Measurements from ENCODE around the gene NR2F1-AS1.

The NR2F1-AS1 gene

DNA sequence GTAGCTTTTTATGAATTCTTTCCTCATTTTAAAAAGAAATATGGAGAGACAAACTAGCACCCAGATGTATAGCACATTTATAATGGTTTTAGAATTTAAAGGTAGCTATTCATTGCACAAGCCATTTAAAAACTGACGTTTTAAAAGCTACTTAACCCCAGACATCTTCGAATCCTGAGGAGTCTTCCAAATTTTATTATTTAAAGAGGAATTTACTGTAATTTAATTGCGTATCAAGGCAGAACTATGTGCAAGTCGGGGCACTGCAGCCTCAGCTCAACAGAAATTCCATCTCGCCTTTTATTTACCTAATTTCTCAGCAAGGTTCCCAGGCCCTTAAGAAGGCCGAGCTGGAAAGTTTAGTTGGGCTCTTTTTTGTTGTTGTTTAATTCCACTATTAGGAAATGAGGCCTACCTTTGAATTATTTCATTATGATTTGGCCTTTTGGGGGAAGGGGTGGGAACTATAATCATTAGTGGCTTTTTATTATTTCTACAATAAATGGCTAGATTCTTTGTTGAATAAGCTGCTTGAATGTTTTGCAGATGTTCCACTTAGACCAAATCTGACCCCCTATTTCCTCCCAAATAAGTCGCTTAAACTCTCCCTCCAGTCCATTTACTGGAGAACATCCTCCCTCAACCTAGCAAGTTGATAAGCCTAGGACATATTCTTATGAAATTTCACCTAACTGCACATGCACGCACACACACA, 22.2 kb upstream of the NR2F1-AS1 start:
- no peak for DNase-seq (ENCODE audit: low read depth in 2 of 2)

DNA sequence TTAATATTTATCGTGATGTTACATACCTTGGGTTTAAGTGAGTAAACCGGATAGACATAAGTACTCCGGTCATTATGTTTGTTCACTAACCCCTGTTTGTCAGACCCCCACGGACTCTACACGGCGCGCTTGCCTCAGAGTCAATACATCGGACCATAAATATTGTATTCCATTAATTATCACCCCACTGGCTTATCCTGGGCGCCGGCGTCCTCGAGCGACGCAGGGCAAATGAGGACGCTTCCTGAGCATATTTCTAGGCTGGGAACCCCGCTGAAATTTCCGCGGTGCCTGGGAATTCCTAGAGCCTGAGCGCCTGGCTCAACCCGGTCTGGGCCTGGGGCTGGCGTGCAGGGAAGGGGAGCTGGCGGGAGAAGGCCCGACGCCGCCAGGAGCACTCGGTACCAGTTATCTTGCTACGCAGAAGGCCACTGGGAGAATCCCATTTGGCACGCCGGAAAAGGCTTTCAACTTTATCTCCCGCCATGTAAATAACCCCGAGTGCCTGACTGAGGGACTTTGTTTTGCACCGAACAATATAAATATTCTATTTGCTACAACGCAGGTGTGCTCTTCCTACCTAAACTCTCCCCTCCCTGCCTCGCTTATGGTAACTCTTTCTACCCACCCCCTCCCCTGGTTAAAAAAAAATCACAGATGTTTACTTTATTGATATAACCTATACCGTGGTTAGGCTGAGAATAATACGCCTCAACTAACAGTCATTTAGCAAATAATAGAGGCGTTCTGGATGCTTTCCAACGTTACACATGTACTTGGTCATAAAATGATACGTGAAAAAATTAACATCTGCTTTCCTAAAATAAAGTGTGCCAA, 21.4 kb upstream of the NR2F1-AS1 start:
- DNase-seq (ENCODE audit: low read depth in 2 of 2): no peak

- no peak for DNase-seq (ENCODE audit: low read depth in 2 of 2)
Observed at GRCh38 chr5:93601802-93602155, 20.8 kb upstream of the NR2F1-AS1 start.

DNA sequence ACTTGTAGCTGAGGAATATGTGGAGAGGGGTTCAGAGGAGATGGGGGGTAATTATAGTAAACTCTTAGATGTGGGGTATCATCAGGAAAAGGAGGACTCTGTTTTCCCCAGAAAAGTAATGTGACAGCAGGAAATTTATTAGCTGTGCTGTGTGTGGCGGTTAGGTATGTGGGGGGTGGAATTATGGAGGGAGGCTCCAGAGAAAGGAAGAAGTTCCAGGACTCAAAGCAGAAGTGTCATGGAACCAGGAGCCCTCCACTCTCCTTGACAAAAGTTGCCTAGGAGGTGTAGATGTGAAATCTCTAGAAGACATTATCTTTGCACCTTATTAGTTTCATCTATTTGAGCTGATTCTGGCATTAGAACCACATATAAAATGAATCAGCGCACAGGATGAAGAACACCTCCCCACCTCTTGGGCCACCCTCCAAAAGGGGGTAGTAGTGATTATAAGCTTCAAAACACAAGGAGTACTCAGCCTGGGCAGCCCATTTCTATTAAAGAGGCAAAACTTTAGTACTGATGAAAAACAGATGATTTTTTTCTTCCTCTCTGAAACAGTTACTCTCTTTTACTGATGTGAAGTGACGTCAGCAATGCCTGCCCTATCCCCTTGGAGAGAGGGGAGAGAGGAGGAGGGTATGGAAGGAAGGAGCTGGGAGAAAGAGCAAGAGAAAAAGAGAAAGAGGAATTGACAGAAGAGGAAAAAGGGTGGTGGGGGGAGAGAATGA, 20.2 kb upstream of the NR2F1-AS1 start:
- DNase-seq (ENCODE audit: low read depth in 2 of 2): no peak

- no peak for DNase-seq (ENCODE audit: low read depth in 2 of 2)
Observed at GRCh38 chr5:93600409-93601070, 19.5 kb upstream of the NR2F1-AS1 start.

GRCh38 chr5:93599399-93600120, 18.5 kb upstream of the NR2F1-AS1 start:
- no peak for DNase-seq (ENCODE audit: low read depth in 2 of 2)

DNA sequence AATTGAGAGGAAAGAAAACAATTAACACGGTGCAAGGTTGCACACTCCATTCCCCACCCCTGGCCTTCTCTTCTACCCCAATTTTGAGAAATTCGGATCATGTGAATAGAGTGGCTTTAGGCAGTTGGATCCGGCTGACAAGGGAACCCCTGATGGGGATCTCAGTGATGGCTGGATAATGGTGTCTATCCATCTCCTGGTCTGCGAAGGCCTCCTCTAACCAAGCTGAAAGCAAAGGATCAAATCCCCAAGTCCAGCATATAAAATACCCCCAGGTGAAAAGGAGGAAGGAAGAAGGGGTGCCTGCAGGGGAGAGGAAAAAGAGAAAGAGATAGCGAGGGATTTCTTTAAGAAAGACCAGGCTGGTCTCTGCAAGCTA, 18.0 kb upstream of the NR2F1-AS1 start:
- no peak for DNase-seq (ENCODE audit: low read depth in 2 of 2)

DNA sequence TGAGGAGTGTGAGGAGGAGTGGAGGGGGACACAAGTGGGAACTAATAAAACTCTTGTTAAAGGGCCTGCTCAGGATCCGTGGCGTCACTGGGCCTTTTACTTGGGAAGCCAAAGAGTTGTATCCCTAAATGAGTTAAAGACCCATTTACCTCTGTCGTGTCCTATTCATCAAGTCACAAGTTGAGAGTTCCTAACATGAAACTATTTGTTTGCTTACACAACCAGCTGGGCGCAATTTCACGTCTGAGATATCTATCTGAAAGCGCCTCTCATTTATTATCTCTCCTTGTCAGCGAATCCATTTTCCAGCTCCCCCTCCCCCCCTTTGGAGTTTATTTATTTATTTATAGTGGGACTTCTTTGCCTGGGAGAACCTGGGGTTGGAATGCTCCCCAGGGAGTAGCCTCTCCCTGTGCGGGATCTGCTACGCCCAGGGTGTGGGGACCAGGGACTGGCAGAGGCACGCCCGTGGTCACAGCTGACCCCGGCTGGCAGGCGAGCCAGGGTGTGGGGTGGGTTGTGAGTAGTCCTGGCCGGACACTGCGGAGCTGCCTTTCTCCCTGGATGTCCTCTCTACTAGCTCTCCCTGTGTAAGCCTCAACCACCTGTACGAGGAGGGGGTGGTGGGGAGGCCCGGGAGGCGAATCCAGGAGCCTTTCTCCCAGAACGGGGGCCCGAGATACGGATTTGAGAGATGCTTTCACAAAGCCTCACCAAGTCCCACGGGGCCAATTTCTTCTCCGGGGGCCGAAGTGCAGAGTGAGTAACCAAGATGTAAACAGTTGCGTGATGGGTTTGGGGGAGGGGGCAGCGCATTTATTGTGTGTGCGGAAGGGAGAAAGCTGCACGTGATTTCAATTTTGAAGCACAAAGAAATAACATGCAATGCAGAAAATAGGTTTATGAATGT, 17.3 kb upstream of the NR2F1-AS1 start:
- DNase-seq (ENCODE audit: low read depth in 2 of 2): no peak

GRCh38 chr5:93596676-93597490, 15.9 kb upstream of the NR2F1-AS1 start:
- DNase-seq (ENCODE audit: low read depth in 2 of 2): no peak

DNA sequence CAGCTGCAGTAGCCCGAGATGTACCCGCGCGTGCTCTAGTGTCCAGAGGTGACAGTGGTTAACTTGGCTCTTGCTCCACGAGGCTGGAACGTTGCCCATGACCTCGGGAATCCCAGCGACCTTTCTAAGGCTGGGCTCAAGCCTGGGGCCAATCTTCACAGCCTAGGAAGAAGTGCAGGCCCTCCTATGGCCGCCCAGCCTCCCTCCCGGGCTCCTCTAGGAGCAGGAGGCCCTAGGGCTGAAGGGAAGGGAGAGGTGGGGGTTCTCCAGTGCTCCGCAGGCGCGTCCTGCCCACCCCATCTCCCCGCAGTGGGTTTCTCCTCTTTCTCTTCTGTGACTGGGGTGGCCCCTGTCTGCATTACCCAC, 15.3 kb upstream of the NR2F1-AS1 start:
- no peak for DNase-seq (ENCODE audit: low read depth in 2 of 2)

DNA sequence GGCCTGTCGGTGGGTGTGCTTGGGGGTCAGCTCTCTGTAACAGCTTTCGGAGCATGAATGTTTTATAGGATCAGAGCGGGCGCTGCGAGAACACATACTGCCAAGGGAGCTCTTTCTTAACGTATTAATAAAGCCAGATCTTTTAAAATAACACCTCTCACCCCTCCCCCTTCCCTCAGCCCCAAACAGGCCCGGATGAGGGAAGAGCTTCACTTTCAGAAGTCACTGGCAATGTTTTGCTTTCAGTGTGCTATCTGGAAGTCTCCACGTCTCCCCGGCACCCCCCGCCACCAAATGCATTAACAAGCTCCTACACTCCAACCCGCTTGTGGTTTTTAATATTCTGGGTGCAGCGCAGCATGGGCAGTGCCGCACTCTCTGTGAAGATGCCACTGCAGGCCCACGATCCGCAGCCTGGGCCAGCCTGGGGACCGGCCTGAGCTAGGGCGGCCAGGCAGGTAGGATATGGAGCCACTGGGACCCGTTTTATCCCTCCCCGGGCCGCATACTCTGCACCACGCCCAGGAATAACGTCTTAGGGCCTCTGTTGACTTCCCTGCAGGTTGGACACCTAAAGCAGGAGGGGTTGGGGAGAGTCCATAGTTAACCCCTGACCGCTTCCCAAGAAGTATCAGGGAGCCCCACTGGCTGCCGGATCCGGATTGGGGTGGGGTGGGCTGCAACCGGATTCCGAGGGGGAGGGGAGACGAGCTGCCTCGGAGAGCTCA, 14.6 kb upstream of the NR2F1-AS1 start:
- DNase-seq (ENCODE audit: low read depth in 2 of 2): no peak

GRCh38 chr5:93594591-93595419, 13.8 kb upstream of the NR2F1-AS1 start:
- no peak for DNase-seq (ENCODE audit: low read depth in 2 of 2)

DNA sequence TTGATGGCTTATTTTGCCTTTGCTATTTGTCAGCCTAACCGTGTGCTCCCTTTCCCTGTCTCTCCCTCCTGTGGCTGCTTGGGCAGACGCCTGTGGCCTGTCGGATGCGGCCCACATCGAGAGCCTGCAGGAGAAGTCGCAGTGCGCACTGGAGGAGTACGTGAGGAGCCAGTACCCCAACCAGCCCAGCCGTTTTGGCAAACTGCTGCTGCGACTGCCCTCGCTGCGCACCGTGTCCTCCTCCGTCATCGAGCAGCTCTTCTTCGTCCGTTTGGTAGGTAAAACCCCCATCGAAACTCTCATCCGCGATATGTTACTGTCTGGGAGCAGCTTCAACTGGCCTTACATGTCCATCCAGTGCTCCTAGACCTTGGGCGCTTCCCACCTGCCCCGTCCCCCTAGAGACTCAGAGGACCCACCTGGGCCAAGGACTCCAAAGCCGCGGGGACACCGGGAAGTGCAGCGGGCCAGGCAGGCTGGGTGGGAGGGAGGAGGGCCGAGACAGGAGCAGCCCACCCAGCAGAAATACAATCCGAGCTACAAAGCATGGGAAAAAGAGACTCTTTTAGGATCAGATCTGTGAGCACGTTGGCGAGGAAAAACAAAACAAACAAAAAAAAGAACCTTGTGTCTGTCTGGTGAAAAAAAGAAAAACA, 12.6 kb upstream of the NR2F1-AS1 start:
- no peak for DNase-seq (ENCODE audit: low read depth in 2 of 2)

DNA sequence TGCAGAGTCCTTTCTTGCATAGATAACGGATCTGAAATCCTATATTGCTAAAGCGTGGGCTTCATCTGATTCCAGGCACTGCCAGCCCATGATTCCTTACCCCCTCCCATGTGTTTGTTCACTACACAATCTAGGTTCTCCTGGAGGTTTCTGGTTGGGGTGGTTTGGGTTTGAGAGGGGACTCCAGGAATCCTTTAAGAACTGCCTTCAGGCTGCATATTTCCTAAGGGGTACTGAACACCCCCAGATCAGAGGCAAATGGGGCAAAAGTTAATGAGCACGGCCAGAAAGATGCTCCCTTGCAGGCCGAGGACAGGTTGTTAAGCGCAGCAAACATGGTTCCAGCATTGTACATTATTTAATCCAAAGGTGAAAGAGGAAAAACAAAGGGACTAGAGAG, 11.9 kb upstream of the NR2F1-AS1 start:
- no peak for DNase-seq (ENCODE audit: low read depth in 2 of 2)

DNA sequence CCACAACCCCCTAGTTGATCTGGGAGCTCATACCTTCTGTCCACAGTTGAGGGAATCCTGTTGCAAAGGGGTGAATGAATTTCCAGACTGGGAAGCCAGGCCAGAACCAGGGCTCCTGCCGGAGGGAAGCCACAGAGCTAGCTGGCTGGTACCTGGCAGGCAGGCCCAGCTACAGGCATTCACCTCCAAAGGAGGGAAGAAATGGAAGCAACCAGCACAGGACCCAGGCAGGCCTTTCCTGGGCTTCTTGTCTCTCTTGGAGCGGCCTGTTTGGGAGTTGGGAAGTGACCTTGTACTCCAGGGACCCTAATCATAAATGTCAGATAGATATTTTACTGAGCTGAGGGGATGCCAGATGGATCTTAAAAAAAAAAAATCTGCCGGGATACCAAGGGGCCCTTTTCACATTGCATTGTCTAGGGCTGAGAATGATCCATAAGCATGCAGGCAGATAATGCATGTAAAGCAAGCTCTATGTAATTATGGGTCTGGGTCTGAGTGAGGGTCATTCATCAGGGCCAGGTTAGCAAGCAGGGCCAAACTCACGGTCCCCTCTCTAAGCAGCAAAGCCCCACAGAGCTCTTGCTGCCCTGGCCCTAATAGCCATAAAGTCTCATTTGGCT, 10.4 kb upstream of the NR2F1-AS1 start:
- DNase-seq (ENCODE audit: low read depth in 2 of 2): no peak

GRCh38 chr5:93590493-93590892, 9.5 kb upstream of the NR2F1-AS1 start:
- no peak for DNase-seq (ENCODE audit: low read depth in 2 of 2)

DNA sequence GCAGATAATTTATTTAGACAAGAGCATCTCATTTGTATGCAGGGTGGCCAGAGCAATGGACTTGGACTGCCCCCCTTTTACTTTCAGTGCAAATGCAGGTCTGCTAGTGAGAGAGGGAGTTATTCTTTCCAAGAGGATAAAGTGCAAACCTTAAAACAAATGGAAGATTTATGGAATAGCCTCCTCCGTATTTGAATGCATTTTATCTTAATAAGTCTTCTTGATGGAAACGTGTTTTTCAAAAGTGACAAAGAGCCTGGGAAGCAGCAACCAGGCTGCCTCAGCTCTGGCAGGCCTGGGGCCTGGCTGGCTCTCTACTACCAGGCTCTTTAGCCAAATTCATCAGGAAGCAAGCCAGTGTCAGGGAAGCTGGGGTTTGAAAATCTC, 8.8 kb upstream of the NR2F1-AS1 start:
- no peak for DNase-seq (ENCODE audit: low read depth in 2 of 2)

Data from stimulated activated CD8-positive, alpha-beta memory T cell treated with anti-CD3 and anti-CD28 coated beads, Interleukin-2, amount 100 ng/mL, for 48 hours (primary cell).